Amniotic epithelial cell (primary cell): ENCODE results near the gene SLC2A4.

Source experiments
- DNase-seq: peaks from one replicate; pipeline ENCODE4 v3.0.0-alpha.2; 2010; ENCODE audit warnings: low read depth

SLC2A4 gene

DNA sequence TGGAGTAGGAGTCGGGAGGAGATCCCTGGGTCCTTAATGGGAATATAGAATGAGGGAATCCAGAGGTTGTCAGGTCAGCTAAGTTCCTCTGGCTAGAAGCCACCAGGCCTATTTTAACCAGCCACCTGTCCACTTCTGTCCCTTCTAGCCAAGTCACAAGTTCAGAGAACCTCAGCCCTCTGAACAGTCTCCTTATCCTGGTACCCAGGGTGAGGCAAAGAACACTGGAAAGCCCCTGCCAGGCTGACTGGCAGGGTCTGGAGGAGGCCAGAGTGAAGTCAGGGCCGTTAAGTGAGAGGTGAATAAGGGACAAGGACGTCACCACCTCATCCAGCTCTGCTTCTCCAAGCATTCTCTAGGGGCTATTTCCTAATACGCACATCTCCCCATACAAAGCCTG, 32.7 kb upstream of the SLC2A4 start:
- DNase-seq, result no peak

DNA sequence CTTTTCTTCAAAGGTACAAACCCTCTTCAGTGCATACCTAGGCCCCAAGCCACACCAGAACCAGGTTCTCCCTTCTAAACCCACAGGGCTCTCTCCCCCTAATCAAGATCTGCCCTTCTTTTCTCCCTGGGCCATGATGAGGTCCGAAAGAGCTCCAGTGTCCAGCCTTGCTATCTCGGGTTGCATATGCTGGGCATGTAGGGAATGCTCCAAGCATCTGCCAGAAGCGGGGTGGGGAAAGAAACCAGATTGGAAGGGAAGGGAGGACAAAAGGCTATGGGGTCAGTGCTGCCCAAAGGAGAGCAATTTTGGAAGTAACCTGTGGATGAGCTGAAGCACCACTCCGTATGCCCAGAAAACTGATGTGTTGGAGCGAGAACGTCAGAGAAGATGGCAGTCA, 32.3 kb upstream of the SLC2A4 start:
- DNase-seq, result no peak

DNA sequence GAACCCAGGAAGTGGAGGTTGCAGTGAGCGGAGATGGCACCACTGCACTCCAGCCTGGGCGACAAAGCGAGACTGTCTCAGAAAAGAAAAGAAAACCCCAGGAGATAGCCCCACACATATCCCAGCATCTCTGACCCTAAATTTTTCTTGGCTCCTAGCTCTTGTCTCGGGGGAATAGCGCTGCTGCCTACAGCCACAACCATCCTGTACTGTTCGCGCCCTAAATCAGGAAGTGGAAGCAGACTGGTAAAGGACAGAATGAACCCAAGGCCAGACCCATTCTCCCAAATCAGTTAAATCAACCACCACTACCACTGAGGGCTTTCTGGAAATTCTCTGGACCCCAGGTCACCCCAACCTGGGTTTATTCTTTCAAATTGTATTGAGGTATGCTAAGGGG, 31.7 kb upstream of the SLC2A4 start:
- DNase-seq, result no peak

DNA sequence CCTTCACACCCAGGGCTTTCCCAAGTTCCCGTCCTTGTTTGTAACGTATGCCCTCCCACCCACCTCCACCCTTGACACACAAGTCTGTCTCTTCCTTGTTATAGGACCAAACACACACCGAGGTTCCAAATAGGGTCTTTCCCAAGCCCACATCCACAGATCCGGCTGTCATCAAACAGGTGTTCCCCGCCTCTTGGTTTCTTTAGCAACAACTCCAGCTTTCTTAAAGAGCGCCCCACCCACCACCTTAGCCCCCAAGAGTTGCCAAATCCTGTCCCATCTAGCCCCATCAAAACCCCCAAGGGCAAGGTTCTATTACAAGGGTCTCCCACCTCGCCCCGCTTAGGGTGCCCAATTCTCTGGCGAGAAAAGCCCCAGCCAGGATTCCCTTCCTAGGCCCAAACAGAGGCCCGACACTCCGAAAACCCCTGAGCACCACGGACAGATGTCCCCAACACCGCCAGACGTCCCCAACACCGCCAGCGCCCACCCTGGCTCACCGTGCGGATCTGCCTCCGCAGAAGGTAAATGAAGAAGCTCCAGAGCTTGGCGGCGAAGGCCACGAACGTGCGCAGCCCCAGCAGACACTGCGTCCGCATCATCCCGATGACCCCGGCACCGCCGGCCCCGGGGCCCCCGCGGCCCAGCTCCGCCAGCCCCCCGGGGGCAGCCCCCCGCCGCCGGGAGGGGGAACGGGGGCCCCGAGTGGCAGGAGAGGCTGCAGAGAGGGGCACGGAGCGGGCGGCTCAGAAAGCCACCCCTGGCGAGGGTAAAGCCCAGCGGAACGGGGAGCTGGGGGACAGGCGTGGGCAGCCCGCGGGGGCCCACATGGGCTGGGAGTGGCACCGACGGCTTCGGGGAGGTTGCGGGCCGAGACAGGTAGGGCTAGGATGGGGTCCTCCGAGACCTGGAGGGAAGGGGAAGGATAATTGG, 30.6 kb upstream of the SLC2A4 start:
- no peak for DNase-seq

DNA sequence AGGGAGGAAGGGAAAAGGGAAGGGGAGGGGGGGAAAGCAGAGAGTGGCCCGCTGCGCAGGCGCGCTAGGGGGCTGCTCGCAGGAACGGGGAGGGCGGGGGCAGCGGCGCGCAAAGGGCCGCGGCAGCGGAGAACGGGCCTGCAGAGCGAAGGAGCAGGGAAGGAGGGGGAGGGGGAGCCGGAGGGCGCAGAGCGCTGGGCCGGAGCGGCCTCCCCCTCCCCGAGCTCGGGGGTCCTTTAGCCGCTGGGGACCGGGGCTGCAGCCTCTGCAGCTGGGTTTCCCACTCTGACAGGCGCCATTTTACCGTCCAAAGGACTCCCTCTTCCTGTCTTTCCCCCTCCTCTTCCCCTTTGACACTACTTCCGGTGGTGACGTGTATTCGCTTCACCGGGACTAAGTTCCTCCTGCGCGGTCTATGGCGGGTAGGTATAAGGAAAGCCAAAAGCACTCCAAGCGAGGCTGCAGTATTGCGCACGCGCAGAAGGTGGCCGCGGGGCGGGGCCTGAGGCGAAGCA, 29.8 kb upstream of the SLC2A4 start, which contains the start of gene CTDNEP1:
TSS of gene CTDNEP1 (minus strand) at position 74 of the 515 bp plus-strand sequence. CDS start 438 bp downstream, outside the sequence.
- peak; percentile 100 for DNase-seq

DNA sequence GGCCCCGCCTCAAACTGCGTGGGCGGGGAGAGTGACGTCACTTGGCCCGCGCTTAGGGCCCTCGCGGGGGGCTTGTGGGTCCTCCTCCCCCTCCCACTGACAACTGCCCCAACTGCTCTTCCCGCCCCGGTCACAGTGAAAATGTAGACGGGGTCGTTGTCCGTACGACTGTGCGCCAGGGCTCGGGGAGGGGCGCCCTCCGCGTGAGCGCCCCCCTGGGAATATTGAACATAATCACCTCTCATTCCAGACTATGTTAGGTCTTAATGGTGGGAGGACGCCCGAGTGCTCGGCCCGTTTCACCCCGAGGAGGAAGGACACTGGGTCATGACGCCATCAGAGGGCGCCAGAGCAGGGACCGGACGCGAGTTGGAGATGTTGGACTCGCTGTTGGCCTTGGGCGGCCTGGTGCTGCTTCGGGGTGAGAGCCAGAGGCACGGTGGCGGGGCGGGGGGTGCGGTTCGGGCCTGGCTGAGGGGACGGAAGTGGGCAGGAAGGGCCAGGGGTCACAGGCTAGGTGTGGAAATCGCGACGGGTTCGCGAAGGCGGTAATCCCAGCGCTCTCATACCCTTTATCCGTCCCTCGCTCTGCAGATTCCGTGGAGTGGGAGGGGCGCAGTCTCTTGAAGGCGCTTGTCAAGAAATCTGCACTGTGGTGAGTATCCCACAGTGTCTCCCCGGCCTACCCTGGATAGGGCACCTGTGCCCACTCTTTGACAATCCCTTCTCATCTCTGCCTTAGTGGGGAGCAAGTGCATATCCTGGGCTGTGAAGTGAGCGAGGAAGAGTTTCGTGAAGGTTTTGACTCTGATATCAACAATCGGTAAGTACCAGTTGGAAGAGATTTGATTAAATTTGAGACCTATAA, 29.1 kb upstream of the SLC2A4 start, which contains the start of gene ELP5:
TSS of gene ELP5 (plus strand) at position 40 of the 868 bp plus-strand sequence. CDS start at position 376, 336 bp downstream.
- peak; percentile 90 for DNase-seq

DNA sequence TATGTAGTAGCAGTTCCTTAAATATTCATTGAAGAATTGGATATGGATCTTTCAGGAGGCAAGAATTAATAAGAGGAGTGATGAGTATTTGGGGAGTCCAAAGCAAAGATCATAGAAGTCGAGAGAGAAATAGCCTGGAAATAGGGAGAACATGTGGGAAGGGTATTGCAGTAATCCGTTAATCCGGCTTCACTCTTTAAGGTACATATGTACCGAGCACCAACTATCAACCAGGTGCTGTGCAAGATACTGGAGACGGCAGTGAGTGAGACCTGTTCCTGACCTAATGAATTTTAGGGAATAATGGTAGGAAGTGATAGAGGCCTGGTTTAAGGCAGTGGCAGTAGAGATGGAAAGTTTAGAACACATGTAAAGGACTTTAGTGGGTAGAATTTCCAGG, 28.4 kb upstream of the SLC2A4 start:
- no peak for DNase-seq

DNA sequence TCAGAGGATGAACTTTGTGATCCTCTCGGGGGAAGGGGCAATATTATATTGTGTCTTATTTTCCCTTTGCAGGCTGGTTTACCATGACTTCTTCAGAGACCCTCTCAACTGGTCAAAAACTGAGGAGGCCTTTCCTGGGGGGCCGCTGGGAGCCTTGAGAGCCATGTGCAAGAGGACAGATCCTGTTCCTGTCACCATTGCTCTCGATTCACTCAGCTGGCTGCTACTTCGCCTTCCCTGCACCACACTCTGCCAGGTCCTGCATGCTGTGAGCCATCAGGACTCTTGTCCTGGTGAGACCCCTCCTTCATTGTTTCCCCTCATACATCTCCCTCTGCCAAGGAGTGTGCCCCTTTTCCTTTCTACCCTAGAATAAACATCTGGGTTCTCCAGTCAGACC, 27.0 kb upstream of the SLC2A4 start:
- DNase-seq, result no peak

DNA sequence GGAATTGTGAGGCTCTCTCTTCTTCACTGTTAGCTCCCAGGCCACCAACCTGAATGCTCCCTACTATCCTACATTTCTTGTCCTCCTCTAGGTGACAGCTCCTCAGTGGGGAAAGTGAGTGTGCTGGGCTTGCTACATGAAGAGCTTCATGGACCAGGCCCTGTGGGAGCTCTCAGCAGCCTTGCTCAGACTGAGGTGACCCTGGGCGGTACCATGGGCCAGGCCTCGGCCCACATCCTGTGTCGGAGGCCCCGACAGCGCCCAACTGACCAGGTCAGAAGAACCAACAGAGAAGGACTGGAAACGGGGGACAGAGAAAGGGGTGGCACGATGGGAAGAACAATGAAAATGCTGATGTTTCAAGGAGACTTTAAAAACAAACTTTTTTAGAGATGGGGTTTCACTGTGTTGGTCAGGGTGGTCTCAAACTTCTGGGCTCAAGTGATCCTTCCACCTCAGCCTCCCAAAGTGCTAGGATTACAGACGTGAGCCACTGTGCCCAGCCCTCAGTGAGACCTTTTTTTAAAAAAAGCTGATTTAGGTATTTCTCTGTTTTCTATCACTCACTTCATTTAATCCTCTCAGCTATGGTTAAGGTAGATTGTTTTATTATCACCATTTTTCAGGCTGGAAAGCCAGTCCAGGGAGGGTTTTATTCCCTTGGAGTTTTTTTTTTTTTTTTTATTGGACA, 24.6 kb upstream of the SLC2A4 start:
- no peak for DNase-seq

DNA sequence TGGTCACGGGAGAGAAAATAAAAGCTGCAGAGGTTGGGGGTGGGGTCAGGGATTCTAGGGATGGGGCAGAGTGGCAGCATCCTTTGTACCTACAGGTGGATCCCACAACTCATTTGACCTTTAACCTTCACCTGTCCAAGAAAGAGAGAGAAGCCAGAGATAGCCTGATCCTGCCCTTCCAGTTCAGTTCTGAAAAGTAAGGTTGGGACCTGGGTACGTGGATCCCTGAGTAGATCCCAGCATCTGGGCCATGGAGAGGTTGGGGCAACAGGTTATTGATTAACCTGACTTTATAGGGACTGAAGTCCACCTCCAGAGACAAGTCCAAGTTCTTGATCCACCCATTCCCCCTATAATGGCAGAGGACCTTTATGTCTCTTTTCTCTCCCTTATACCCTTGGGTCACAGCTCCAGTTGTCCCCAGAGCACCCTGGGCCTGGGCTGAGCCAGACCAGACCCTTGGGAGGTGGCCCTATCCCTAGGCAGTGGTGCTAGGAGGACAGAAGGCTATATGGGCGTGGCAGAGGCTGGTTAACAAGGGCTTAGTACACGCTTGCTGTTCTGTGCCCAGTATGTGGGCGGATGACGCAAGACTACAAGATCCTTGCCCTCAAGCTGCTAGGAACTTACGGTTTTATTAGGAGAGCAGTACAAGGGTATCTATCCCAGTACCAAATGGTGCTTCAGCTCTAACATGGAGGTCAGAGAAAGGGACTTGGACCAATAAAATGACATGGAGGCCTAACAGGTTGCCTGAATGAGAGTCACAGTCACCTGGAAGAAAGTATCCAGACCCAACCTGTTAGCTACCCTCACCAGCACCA, 22.6 kb upstream of the SLC2A4 start:
- peak; percentile 65 for DNase-seq

DNA sequence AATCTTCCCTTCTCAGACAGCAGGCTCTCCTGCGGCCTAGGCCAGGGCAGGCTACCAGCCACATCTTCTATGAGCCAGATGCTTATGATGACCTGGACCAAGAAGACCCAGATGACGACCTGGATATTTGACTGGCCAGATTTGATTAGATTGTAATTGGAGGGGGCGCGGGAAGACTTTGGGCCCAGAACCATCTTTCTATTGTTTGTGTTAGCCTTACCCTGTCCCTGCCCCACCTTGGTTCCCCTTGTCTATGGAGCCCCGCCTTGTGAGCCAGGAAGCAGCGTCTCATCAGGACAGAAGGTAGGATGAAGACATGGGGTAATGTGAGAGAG, 22.0 kb upstream of the SLC2A4 start:
- no peak for DNase-seq

DNA sequence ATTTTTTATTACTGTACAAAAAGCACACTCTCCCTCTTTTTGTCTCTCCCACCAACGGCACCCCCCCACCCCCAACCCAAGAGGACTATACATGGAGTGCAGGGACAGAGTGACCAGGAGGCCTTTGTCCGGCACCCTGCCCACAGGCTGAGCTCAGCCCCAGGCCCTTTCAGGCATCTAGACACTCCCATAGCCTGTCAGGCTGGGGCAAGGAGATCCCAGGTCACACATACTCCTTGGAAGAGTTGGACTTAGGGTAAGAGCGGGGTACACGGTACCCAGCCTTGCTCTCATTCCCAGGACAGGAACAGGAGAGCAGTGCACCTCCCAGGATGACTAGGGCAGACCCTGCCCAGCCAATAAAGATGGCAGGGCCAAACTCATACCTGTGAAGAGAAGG, 21.4 kb upstream of the SLC2A4 start:
- DNase-seq, result no peak

DNA sequence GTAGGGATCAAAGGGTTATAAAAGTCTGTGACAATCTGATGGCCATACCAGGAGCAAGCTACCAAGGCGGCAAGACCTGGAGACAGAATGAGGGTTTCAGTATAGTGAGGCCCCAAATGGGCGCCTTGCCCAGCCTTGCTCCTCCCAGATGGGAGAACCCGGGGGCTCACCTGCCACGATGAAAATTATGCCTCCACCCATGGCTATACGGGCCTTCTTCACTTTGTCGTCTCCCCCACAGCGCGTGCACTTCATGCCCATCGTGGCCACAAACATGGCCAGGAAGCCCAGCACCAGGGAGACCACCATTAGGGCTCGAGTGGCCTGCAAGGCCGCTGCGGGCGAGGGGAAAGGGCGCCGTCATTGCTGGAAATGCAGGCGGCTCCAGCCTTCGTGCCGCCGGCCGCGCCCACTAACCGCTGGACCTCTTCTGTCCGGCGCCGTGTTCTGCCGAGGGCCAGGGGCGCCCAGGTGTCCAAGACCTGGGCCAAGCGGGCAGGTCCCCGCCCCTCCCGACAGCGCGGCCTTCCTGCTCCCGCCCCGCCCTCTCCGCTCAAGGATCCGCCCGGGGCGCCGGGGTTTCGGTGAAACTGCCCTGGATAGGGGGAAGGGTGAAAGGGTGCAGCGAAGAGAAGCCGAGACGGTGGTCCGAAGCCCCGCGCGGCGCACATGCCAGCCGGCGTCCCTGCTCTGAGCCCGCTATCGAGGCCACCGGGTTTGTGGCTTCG, 20.7 kb upstream of the SLC2A4 start:
- no peak for DNase-seq

DNA sequence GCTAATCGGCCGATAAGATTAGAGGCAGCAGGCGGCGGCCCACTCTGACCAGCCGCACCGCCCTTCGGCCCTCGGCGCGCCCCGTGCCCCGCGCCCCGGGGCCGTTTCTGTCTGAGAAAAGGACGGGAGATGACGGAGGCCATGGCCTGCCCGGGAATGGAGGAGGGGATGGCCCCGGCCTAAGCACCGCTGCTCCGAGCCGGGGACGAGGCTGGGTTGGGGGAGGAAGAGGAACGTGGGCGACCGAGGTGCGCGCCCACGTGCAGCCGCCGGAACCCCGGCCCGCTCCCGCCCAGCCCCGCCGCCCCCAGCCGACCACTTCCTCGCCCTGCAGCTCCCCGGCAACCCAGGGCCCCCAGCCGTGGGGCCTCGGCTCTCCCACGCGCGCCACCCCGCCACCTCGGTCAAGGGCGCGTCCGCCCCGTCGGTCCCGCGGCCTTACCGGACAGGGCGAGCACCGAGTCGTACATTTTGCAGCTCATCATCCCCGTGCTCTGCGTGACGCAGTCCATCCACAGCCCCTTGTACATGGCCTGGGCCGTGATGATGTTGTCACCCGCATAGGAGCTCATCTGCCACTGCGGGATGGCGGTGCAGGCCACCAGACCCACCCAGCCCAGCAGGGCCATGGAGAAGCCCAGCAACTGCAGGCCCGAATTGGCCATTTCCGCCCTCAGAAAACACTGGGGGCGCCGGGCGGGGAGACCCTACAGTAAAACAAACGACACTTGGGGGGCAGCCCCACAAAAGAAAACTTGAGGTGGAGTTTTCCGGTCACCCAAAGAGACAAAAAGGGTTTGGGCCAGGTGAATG, 19.9 kb upstream of the SLC2A4 start:
- no peak for DNase-seq

DNA sequence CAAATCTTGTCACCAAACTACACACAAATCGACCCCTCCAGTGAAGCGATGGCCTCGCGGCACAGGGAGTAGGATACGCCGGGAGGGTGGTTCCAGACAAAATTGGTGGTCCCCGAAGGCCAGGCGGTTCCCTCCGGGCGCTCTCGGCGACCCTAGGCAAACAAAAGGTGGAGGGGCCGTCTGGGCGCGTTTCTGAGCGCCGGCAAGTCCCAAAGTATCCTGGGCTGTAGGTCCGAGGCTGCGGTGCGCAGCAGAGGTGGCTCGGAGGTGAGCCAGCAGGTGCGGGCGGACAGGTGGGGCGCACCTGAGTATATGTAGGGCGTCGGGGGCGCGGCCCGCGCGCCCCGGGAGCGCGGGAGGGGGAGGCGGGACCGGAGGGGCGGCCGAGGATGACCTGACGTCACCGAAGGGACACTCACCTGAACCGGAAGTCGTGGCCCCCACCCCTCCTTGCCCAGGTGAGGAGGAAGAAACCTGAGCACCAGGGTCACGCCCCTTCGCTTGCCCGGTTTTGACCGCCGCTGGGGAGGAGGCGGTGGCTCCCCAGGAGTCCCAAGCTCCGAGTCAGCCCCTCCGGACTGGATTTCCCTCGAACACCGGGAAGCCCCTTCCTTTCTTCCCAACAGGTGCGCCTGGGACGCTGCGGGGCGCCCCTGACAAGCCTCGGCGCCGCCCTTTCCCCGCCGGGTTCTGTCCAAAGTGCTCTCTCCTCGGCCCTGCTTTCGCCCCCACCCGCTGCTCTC, 19.2 kb upstream of the SLC2A4 start, which contains the start of gene CLDN7:
TSS of gene CLDN7 (minus strand) at position 287 of the 743 bp plus-strand sequence. CDS start 435 bp downstream, outside the sequence.
- no peak for DNase-seq

DNA sequence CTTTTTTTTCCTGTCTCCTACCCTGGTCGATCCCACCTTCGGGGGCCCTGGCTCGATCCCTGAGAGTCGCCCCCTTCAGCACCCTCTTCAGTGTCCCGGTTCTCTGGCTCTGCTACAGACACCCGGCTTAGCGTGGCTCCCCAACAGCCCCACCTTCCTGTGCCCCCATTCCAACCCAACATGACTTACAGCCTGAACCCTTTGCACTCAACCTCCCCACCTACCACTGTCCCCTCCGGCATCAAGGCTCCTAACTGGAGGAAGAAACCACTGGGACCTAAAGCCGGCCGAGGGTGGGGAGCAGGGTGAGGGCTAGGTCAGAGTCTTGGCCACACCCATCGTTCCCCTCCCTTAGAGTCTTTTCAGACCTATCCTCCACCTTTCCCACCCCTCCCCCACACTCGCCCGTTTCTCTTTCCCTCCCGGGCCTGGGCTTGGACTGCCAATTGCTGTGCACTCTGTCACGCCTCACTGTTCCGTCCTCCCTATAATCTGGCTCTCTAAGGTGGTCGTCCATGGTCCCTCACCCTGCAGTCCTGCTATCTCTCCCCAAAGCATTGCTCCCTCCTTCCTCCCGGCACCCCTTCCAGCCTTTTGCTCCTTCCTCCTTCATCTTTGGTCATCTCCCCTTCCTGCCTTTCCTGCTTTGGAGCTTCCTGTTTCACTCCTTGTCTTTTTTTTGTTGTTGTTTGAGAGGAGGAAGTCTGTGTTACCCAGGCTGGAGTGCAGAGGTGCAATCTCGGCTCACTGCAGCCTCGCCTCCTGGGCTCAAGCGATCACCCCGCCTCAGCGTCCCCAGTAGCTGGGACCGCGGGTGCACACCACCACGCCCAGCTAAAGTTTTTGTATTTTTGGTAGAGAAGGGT, 18.4 kb upstream of the SLC2A4 start:
- DNase-seq, result no peak

DNA sequence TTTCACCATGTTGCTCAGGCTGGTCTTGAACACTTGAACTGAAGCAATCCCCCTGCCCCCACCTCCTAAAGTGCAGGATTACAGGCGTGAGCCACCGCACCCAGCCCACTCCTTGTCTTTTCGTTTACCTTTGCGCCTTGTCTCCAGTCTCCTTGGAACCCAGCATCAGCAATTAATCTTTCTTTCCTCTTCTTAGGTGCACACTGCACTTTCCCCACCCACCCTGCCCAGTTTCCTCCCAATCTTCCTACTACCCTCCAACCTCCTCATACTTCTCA, 17.8 kb upstream of the SLC2A4 start:
- DNase-seq, result no peak

DNA sequence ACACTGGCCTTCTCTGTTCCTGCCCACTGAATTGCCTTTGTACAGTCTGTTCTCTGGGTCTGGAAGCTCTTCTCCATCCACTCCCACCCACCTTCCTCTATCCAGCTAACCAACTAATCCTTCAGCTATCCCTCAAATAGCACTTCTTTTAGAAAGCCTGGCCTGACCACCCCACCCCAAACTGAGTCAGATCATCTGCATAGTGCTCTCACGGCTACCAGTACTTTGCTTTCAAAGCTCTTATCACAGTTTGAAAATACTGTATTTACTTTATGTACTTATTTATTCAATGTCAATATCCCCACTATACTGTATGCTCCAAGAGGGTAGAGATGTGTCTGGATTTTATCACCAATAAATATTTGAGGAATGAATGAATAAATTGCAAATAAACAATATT, 14.7 kb upstream of the SLC2A4 start:
- peak; percentile 49 for DNase-seq
